HepG2 (cell line): ENCODE data around the gene TP63. TPM values are rescaled to one million over a fixed set of nuclear protein-coding genes. Genes with fewer than 3 reads are reported as not detected.
"Not testable (repeated sequence)": the region's sequence is repeated elsewhere in the genome, so short reads cannot be mapped to it uniquely, and the experiment has no call there.

ENCODE experiments used
- ATAC-seq: fragments of 200-7000 bp; cut with Tn5 transposase; 3 replicates; pipeline ENCODE4 v1.9.1; 2020; ENCODE audit warnings: mild to moderate bottlenecking, moderate library complexity
- BruUV-seq: library from RNA; stranded (reverse); fragments of 400-500 nt; replicated peaks from 2 replicates; lab custom pipeline; 2021; lab: Mats Ljungman, UMichigan
- CTCF ChIA-PET: fragments of 300-600 bp; formaldehyde crosslinking; extraction: SDS; loops from one replicate; lab custom pipeline; 2021; ENCODE audit warnings: low total read pairs, inconsistent platforms, low intra/inter-chr PET ratio; lab: Yijun Ruan, JAX
- POLR2A ChIA-PET: fragments of 350-600 bp; sonication (Branson Sonifier 250); formaldehyde crosslinking; loops from one replicate; lab custom pipeline; 2020; ENCODE audit warnings: antibody characterized with exemption, inconsistent platforms; lab: Yijun Ruan, JAX
- DNase-seq: peaks from one replicate; pipeline ENCODE4 v3.0.0-alpha.2; 2015; ENCODE audit warnings: low spot score
- FAIRE-seq: peaks from 3 replicates; lab custom pipeline; 2011; peaks lifted over from hg19 to GRCh38; lab: Jason Lieb, UNC
- H2AFZ ChIP-seq: one replicate; pipeline ENCODE4 v1.6.1; 2011; ENCODE audit warnings: low read length, inconsistent platforms
- H3K27ac ChIP-seq: fragments of 300-600 bp; 3 replicates; pipeline ENCODE4 v1.8.0; 2011; ENCODE audit warnings: mixed run types, mild to moderate bottlenecking, mixed read lengths, low read length, inconsistent platforms; ENCODE audit not compliant: insufficient read depth; ENCODE audit errors: extremely low read length
- H3K27me3 ChIP-seq, 2 experiments: fragments of 200-600 bp in 1 of 2; 2 replicates in 1 of 2; 3 replicates in 1 of 2; pipeline versions ENCODE4 v1.6.0 to v1.8.0; 2011; ENCODE audit warnings: low read length in 2 of 2, mild to moderate bottlenecking in 2 of 2, moderate library complexity in 2 of 2, inconsistent platforms in 1 of 2; ENCODE audit not compliant: insufficient read depth in 2 of 2, control insufficient read depth in 1 of 2
- H3K36me3 ChIP-seq, 2 experiments: fragments of 200-600 bp in 1 of 2; replicated peaks in 1 of 2; 2 replicates in 1 of 2; 3 replicates in 1 of 2; pipeline versions ENCODE4 v1.5.1 to v1.8.0; 2011; ENCODE audit warnings: low read length in 2 of 2, inconsistent platforms in 1 of 2; ENCODE audit not compliant: insufficient read depth in 2 of 2, control insufficient read depth in 1 of 2
- H3K4me1 ChIP-seq: 2 replicates; pipeline ENCODE4 v1.5.1; 2012; ENCODE audit warnings: low read length, inconsistent platforms; ENCODE audit not compliant: insufficient read depth
- H3K4me2 ChIP-seq: 2 replicates; pipeline ENCODE4 v1.6.0; 2011; ENCODE audit warnings: low read depth, low read length, inconsistent platforms
- H3K4me3 ChIP-seq, 3 experiments: fragments of 200-600 bp in 1 of 3; sonication (generic), shearing (Covaris generic) in 1 of 3; replicated peaks in 1 of 3; 2 replicates each; pipeline ENCODE4 v1.5.1; 2011 to 2016; ENCODE audit warnings: low read length in 3 of 3, inconsistent platforms in 2 of 3, low read depth in 2 of 3, mild to moderate bottlenecking in 2 of 3, control low read depth in 1 of 3, mixed read lengths in 1 of 3; ENCODE audit not compliant: insufficient read depth in 1 of 3
- H3K79me2 ChIP-seq: one replicate; pipeline ENCODE4 v1.6.1; 2011; ENCODE audit warnings: low read length, inconsistent platforms; ENCODE audit not compliant: insufficient read depth
- H3K9ac ChIP-seq: 2 replicates; pipeline ENCODE4 v1.6.0; 2011; ENCODE audit warnings: mild to moderate bottlenecking, low read depth, low read length, inconsistent platforms; ENCODE audit not compliant: insufficient read depth
- H3K9me3 ChIP-seq: 2 replicates; pipeline ENCODE4 v1.5.1; 2012; ENCODE audit warnings: mild to moderate bottlenecking, low read length
- H4K20me1 ChIP-seq: 2 replicates; pipeline ENCODE4 v1.6.0; 2011; ENCODE audit warnings: inconsistent platforms, mild to moderate bottlenecking, low read length, moderate library complexity; ENCODE audit not compliant: insufficient read depth
- CEBPB ChIP-seq: IDR thresholded peaks from 2 replicates; pipeline ENCODE4 v1.6.1; 2011; ENCODE audit warnings: low read depth, low read length, improper control_type of control experiment, borderline replicate concordance
- CREM ChIP-seq, 2 experiments: sonication (generic) in 1 of 2; formaldehyde crosslinking in 1 of 2; IDR thresholded peaks; 2 replicates each; pipeline versions ENCODE4 v1.4.0 to v1.6.1; 2016 to 2020; ENCODE audit warnings: antibody characterized with exemption in 1 of 2, mild to moderate bottlenecking in 1 of 2, missing genetic modification reagents in 1 of 2
- RNF219 ChIP-seq: sonication (generic); formaldehyde crosslinking; IDR thresholded peaks from 2 replicates; pipeline ENCODE4 v1.5.0; 2020; ENCODE audit warnings: mild to moderate bottlenecking, missing genetic modification reagents
- WGBS: methylation state at CpG from one replicate; pipeline ENCODE4 v1.1.6; 2017; ENCODE audit warnings: low lambda C conversion rate; 5-methylcytosine and 5-hydroxymethylcytosine counted together
- in situ Hi-C: cut with HindIII; loops from 2 replicates; pipeline ENCODE4 v1.10.0; 2017; ENCODE audit warnings: low pct_unique_long_range_greater_than_20kb; ENCODE audit not compliant: extremely low pct_ligation_motif_present
- intact Hi-C: fragments of 100-400 bp; cut with micrococcal nuclease; formaldehyde crosslinking; loops from one replicate; pipeline ENCODE4 v1.10.0; 2022; ENCODE audit not compliant: unreplicated experiment
- polyA plus RNA-seq, 8 experiments: library from polyadenylated mRNA; depleted of rRNA in 3 of 8; stranded (reverse) in 7 of 8; unstranded in 1 of 8; fragments of >200 nt; fragmentation: Illumina TruSeq in 4 of 8; extraction: Trizol in 4 of 8; gene quantifications; 2 replicates each; pipeline versions ENCODE4 v1.2.1 to v1.2.3, GENCODE V29; 2011 to 2016; ENCODE audit warnings: low read depth in 4 of 8, missing spikeins in 1 of 8, mixed read lengths in 1 of 8; ENCODE audit not compliant: insufficient read depth in 1 of 8
- total RNA-seq, 5 experiments: library from RNA; depleted of rRNA; stranded (reverse); fragments of >200 nt; fragmentation: Illumina TruSeq; extraction: Trizol; gene quantifications; 2 replicates each; pipeline ENCODE4 v1.2.3, GENCODE V29; 2016; ENCODE audit warnings: low read depth in 1 of 5

Gene TP63
- total and polyA plus RNA-seq, 2 of the 13 experiments (the other 11 are each of a cell fraction or from before 2014, with no cell fraction given): not detected

DNA sequence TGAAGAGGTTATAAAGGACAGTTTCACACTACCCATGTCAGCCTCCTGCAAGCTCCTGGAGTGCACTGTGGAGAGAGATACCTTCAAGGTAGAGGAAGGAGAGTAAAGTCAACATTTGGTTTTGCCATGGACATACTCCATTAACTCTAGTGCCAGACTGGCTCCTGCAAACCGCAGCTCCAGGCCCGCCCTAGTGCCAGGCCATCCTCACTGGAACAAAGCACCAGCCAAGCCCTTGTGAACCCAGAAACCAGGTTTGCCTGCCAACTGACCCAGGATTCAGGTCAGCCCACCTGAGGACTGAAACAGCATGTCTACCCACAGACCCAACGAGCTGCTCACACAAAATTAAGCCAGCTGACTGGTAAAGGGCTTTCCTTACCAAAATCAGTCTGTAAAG, 41.0 kb upstream of the TP63 start (continued):
- TF ChIP-seq RNF219 (CRISPR knock-in tag): no peak

- Histone ChIP-seq H3K79me2 (no peaks in the 10 kb centered on the region), H3K4me3 (no peak overlapping the region), H3K27me3 (no peaks in the 10 kb centered on the region), H2AFZ (no peak overlapping the region), H3K4me2 (no peak overlapping the region), H3K27ac (no peak overlapping the region), H3K4me1 (no peaks in the 10 kb centered on the region), H3K36me3 (no peaks in the 10 kb centered on the region), H4K20me1 (no peaks in the 10 kb centered on the region), H3K9me3 (no peaks in the 10 kb centered on the region), H3K9ac (no peak overlapping the region)
- ATAC-seq (no peak), DNase-seq (no peak), FAIRE-seq (no peak)
- in situ Hi-C loops: no loop called here
- intact Hi-C loops: no loop called here
- ChIA-PET POLR2A (no interaction called here), CTCF (no interaction called here)
- TF ChIP-seq CEBPB (peak; percentile 67), CREM (IDR thresholded peaks at IDR 0.05) (no peak), CREM (CRISPR knock-in tag; IDR thresholded peaks at IDR 0.05) (no peak)
- BruUV-seq: no TSS peak
These were observed 37.6 kb upstream of the TP63 start for GRCh38 chr3:189593581-189593980.

DNA sequence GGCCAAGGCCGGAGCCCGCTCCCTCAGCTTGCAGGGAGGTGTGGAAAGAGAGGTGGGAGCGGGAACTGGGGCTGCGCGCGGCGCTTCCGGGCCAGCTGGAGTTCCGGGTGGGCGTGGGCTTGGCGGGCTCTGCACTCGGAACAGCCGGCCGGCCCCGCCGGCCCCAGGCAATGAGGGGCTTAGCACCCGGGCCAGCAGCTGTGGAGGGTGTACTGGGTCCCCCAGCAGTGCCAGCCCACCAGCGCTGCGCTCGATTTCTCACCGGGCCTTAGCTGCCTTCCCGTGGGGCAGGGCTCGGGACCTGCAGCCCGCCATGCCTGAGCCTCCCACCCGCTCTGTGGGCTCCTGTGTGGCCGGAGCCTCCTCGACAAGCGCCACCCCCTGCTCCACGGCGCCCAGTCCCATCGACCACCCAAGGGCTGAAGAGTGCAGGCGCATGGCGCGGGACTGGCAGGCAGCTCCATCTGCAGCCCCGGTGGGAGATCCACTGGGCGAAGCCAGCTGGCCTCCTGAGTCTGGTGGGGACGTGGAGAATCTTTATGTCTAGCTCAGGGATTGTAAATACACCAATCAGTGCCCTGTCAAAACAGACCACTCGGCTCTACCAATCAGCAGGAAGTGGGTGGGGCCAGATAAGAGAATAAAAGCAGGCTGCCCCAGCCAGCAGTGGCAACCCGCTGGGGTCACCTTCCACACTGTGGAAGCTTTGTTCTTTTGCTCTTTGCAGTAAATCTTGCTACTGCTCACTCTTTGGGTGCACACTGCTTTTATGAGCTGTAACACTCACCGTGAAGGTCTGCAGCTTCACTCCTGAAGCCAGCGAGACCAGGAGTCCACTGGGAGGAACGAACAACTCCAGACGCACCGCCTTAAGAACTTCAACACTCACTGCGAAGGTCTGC, 34.9 kb upstream of the TP63 start:
- H3K79me2 ChIP-seq, FAIRE-seq, DNase-seq, H3K4me1 ChIP-seq, H3K9ac ChIP-seq, H3K27me3 ChIP-seq, H3K4me2 ChIP-seq, in situ Hi-C loops, intact Hi-C loops, H4K20me1 ChIP-seq, H2AFZ ChIP-seq, H3K9me3 ChIP-seq, CTCF ChIA-PET, H3K4me3 ChIP-seq, BruUV-seq, H3K36me3 ChIP-seq, ATAC-seq, POLR2A ChIA-PET, H3K27ac ChIP-seq: not testable (repeated sequence)
- 47% methylated on average over 9 of the region's 45 CpGs for WGBS
